Endothelial cell of umbilical vein (primary cell): Measurements from ENCODE around the gene REEP1. TPM values are rescaled to one million over a fixed set of nuclear protein-coding genes. Genes with fewer than 3 reads are reported as not detected.

Experiments used
- BruUV-seq: library from RNA; stranded (reverse); fragments of 400-500 nt; replicated peaks from 2 replicates; lab custom pipeline; 2021; lab: Mats Ljungman, UMichigan
- CTCF ChIA-PET: fragments of 300-600, 350-600 bp; sonication (Branson Sonifier 250); formaldehyde crosslinking; loops from one replicate; lab custom pipeline; 2021; ENCODE audit warnings: antibody characterized with exemption, inconsistent platforms; lab: Charles Lee
- POLR2A ChIA-PET: fragments of 300-600, 350-600 bp; sonication (Branson Sonifier 250); formaldehyde crosslinking; loops from one replicate; lab custom pipeline; 2021; ENCODE audit warnings: antibody characterized with exemption, inconsistent platforms; lab: Charles Lee
- DNase-seq: peaks from one replicate; pipeline ENCODE4 v3.0.0-alpha.2; 2011; ENCODE audit warnings: low read depth, low spot score
- FAIRE-seq: peaks from 2 replicates; lab custom pipeline; 2011; peaks lifted over from hg19 to GRCh38; lab: Jason Lieb, UNC
- H2AFZ ChIP-seq: 2 replicates; pipeline ENCODE4 v1.6.0; 2012; ENCODE audit warnings: low read depth, low read length, control low read depth, inconsistent platforms
- H3K27ac ChIP-seq: 2 replicates; pipeline ENCODE4 v1.5.1; 2011; ENCODE audit warnings: low read depth, mild to moderate bottlenecking, control low read depth, low read length, moderate library complexity; ENCODE audit not compliant: insufficient read depth
- H3K27me3 ChIP-seq, 2 experiments: 2 replicates each; pipeline versions ENCODE4 v1.6.0 to v1.6.1; 2011; ENCODE audit warnings: low read length in 2 of 2, mixed read lengths in 1 of 2; ENCODE audit not compliant: control insufficient read depth in 2 of 2, insufficient read depth in 2 of 2
- H3K36me3 ChIP-seq, 2 experiments: 2 replicates in 1 of 2; 3 replicates in 1 of 2; pipeline ENCODE4 v1.5.1; 2011; ENCODE audit warnings: low read length in 2 of 2, mild to moderate bottlenecking in 1 of 2, moderate library complexity in 1 of 2; ENCODE audit not compliant: control insufficient read depth in 2 of 2, insufficient read depth in 2 of 2; ENCODE audit errors: extremely low read depth in 1 of 2
- H3K4me1 ChIP-seq: 3 replicates; pipeline ENCODE4 v1.5.1; 2011; ENCODE audit warnings: mild to moderate bottlenecking, low read length; ENCODE audit not compliant: control insufficient read depth, insufficient read depth; ENCODE audit errors: extremely low read depth
- H3K4me2 ChIP-seq: 2 replicates; pipeline ENCODE4 v1.6.1; 2011; ENCODE audit warnings: low read length, control low read depth, mixed read lengths; ENCODE audit not compliant: insufficient read depth
- H3K4me3 ChIP-seq, 3 experiments: fragments of 200-600 bp in 1 of 3; sonication (generic), shearing (Covaris generic) in 1 of 3; replicated peaks in 1 of 3; 2 replicates each; pipeline ENCODE4 v1.5.1; 2011 to 2016; ENCODE audit warnings: control low read depth in 3 of 3, low read length in 3 of 3, mild to moderate bottlenecking in 2 of 3, inconsistent platforms in 1 of 3, low read depth in 1 of 3, moderate library complexity in 1 of 3; ENCODE audit not compliant: insufficient read depth in 1 of 3
- H3K79me2 ChIP-seq: 2 replicates; pipeline ENCODE4 v1.6.0; 2012; ENCODE audit warnings: low read length, inconsistent platforms; ENCODE audit not compliant: control insufficient read depth, insufficient read depth
- H3K9ac ChIP-seq: replicated peaks from 2 replicates; pipeline ENCODE3; 2011; ENCODE audit warnings: low read length, control low read depth; ENCODE audit not compliant: insufficient read depth; ENCODE audit errors: extremely low read depth
- H3K9me1 ChIP-seq: replicated peaks from 3 replicates; pipeline ENCODE4 v1.6.0; 2011; ENCODE audit warnings: mild to moderate bottlenecking, low read length; ENCODE audit not compliant: control insufficient read depth, insufficient read depth; ENCODE audit errors: extremely low read depth
- H3K9me3 ChIP-seq: replicated peaks from 2 replicates; pipeline ENCODE4 v1.5.1; 2012; ENCODE audit warnings: low read length, inconsistent platforms; ENCODE audit not compliant: control insufficient read depth, insufficient read depth
- H4K20me1 ChIP-seq: replicated peaks from 2 replicates; pipeline ENCODE3; 2011; ENCODE audit warnings: mild to moderate bottlenecking, low read length; ENCODE audit not compliant: control insufficient read depth, insufficient read depth; ENCODE audit errors: extremely low read depth
- EZH2 ChIP-seq: IDR thresholded peaks from 2 replicates; pipeline ENCODE4 v1.6.1; 2012; ENCODE audit warnings: borderline replicate concordance, low read depth, mild to moderate bottlenecking, moderate library complexity, low read length, inconsistent platforms; ENCODE audit not compliant: severe bottlenecking
- FOS ChIP-seq: IDR thresholded peaks from 2 replicates; pipeline ENCODE4 v1.6.1; 2011; ENCODE audit warnings: mild to moderate bottlenecking, low read length, moderate library complexity, borderline replicate concordance; ENCODE audit not compliant: insufficient read depth
- GATA2 ChIP-seq: IDR thresholded peaks from 2 replicates; pipeline ENCODE4 v1.7.0; 2011; ENCODE audit warnings: low read depth, mild to moderate bottlenecking, moderate library complexity, mixed read lengths, low read length; ENCODE audit not compliant: insufficient read length, insufficient read depth
- JUN ChIP-seq: IDR thresholded peaks from 2 replicates; pipeline ENCODE4 v1.6.1; 2011; ENCODE audit warnings: borderline replicate concordance, low read depth; ENCODE audit not compliant: insufficient read length, insufficient read depth
- MYC ChIP-seq: IDR thresholded peaks from one replicate; pipeline ENCODE4 v1.6.1; 2011; ENCODE audit warnings: mild to moderate bottlenecking, low read depth, low read length
- POLR2A ChIP-seq: IDR thresholded peaks from 2 replicates; pipeline ENCODE4 v1.6.1; 2012; ENCODE audit warnings: low read depth, mild to moderate bottlenecking, control low read depth, low read length
- POLR2AphosphoS5 ChIP-seq: IDR thresholded peaks from 2 replicates; pipeline ENCODE4 v1.6.1; 2012; ENCODE audit warnings: low read depth, mild to moderate bottlenecking, control low read depth, low read length, moderate library complexity; ENCODE audit not compliant: insufficient read depth
- dilution Hi-C: fragments of 300-500 bp; cut with MboI; formaldehyde crosslinking; loops from one replicate; pipeline ENCODE4 v1.15.0; 2019; ENCODE audit warnings: low sequenced_read_pairs; ENCODE audit not compliant: extremely low pct_ligation_motif_present
- intact Hi-C: fragments of 100-400 bp; cut with micrococcal nuclease; formaldehyde crosslinking; loops from one replicate; pipeline ENCODE4 v1.10.0; 2022
- polyA plus RNA-seq, 4 experiments: library from polyadenylated mRNA; depleted of rRNA in 3 of 4; stranded (reverse) in 3 of 4; unstranded in 1 of 4; fragments of >200 nt; gene quantifications; 2 replicates each; pipeline versions ENCODE4 v1.2.1 to v1.2.3, GENCODE V29; 2011 to 2012; ENCODE audit warnings: missing spikeins in 1 of 4
- total RNA-seq: library from RNA; stranded (reverse); gene quantifications from 2 replicates; pipeline ENCODE4 v1.2.3, GENCODE V29; 2021
- TF ChIP-seq, protein P1 (sequence below): IDR thresholded peaks from 2 replicates; pipeline ENCODE4 v1.6.1; 2011; ENCODE audit not compliant: insufficient read depth, insufficient read length
- TF ChIP-seq, protein P2 (sequence below), 2 donors: IDR thresholded peaks; 1 replicate in 1 of 2; 2 replicates in 1 of 2; pipeline ENCODE4 v1.5.1; 2011; ENCODE audit warnings: low read length in 2 of 2, mild to moderate bottlenecking in 2 of 2, moderate library complexity in 2 of 2, control low read depth in 1 of 2, inconsistent platforms in 1 of 2, low read depth in 1 of 2; ENCODE audit not compliant: insufficient read depth in 1 of 2; ENCODE audit errors: extremely low read depth in 1 of 2

REEP1 gene
- total and polyA plus RNA-seq, 2 donors (not counting 3 experiments of a cell fraction or from before 2014, with no cell fraction given), result 0.11 to 0.53 TPM

DNA sequence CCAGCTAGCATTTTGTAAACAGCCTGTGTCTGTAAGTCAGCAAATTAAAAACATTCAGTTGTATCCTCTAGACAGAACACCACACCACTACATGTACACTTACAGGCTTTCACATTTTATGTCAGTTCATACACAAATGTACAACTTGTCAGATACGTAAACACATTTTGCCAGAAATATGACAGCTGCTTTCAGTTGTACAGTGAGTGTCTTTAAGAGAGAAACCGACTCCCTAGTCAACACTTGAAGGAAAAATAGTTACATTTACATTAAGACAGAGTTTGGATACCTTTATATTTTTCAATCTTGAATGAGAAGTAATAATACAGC, 123.0 kb downstream of the REEP1 start:
- Histone ChIP-seq H3K27ac (no peak overlapping the region), H3K4me1 (peaks cover 14% of the 10 kb centered on the region), H3K9me3 (no peaks in the 10 kb centered on the region), H3K4me2 (no peak overlapping the region), H4K20me1 (no peaks in the 10 kb centered on the region), H3K9me1 (no peaks in the 10 kb centered on the region), H3K27me3 (no peaks in the 10 kb centered on the region), H3K4me3 (no peak overlapping the region), H2AFZ (no peak overlapping the region), H3K79me2 (no peaks in the 10 kb centered on the region), H3K36me3 (peaks cover 0 to 10% of the 10 kb centered on the region in 2 experiments), H3K9ac (no peak overlapping the region)
- intact Hi-C loops, result no loop called here
- POLR2A ChIA-PET, result no interaction called here
- dilution Hi-C loops, result no loop called here
- TF ChIP-seq JUN (no peak), EZH2 (no peak), POLR2AphosphoS5 (no peak), POLR2A (no peak), GATA2 (no peak), FOS (no peak), MYC (no peak)
- TF ChIP-seq, protein P1, sequence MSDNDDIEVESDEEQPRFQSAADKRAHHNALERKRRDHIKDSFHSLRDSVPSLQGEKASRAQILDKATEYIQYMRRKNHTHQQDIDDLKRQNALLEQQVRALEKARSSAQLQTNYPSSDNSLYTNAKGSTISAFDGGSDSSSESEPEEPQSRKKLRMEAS, result no peak
- TF ChIP-seq, protein P2, sequence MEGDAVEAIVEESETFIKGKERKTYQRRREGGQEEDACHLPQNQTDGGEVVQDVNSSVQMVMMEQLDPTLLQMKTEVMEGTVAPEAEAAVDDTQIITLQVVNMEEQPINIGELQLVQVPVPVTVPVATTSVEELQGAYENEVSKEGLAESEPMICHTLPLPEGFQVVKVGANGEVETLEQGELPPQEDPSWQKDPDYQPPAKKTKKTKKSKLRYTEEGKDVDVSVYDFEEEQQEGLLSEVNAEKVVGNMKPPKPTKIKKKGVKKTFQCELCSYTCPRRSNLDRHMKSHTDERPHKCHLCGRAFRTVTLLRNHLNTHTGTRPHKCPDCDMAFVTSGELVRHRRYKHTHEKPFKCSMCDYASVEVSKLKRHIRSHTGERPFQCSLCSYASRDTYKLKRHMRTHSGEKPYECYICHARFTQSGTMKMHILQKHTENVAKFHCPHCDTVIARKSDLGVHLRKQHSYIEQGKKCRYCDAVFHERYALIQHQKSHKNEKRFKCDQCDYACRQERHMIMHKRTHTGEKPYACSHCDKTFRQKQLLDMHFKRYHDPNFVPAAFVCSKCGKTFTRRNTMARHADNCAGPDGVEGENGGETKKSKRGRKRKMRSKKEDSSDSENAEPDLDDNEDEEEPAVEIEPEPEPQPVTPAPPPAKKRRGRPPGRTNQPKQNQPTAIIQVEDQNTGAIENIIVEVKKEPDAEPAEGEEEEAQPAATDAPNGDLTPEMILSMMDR (IDR thresholded peaks at IDR 0.05; ENCODE audit: extremely low read depth in 1 of 2, insufficient read depth in 1 of 2, low read depth in 1 of 2, low read length in 2 of 2), result no peak
- no TSS peak for BruUV-seq
- FAIRE-seq (no peak), DNase-seq (no peak)
- CTCF ChIA-PET, result interaction anchor here (1.1 to 2.9 kb wide), 5 partner anchors 11 to 159 kb away, joined by 3 to 14 read pairs (median 4); partner anchors contain the start of gene IMMT
